ENCODE data around the gene PPARD.

- TF ChIP-seq, protein P1, sequence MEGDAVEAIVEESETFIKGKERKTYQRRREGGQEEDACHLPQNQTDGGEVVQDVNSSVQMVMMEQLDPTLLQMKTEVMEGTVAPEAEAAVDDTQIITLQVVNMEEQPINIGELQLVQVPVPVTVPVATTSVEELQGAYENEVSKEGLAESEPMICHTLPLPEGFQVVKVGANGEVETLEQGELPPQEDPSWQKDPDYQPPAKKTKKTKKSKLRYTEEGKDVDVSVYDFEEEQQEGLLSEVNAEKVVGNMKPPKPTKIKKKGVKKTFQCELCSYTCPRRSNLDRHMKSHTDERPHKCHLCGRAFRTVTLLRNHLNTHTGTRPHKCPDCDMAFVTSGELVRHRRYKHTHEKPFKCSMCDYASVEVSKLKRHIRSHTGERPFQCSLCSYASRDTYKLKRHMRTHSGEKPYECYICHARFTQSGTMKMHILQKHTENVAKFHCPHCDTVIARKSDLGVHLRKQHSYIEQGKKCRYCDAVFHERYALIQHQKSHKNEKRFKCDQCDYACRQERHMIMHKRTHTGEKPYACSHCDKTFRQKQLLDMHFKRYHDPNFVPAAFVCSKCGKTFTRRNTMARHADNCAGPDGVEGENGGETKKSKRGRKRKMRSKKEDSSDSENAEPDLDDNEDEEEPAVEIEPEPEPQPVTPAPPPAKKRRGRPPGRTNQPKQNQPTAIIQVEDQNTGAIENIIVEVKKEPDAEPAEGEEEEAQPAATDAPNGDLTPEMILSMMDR (conservative IDR thresholded peaks at IDR 0.05; ENCODE audit: low read length), result no peak
- TF ChIP-seq EZH2phosphoT487 (IDR thresholded peaks at IDR 0.05; ENCODE audit: borderline replicate concordance, low read depth, low read length), result no peak
Measured at GRCh38 chr6:35476004-35476403, 133.6 kb downstream of the PPARD start.

Measured in OCI-LY7 (cell line).